WTC11 (cell line): ENCODE data around the gene ALOX15. TPM values are rescaled to one million over a fixed set of nuclear protein-coding genes. Genes with fewer than 3 reads are reported as not detected.

Source experiments
- ATAC-seq: fragments of 200-7000 bp; cut with Tn5 transposase; 2 replicates; pipeline ENCODE4 v1.10.0; 2021; ENCODE audit warnings: mild to moderate bottlenecking, moderate library complexity
- CTCF ChIA-PET: fragments of 300-600 bp; sonication (Branson Sonifier 250); formaldehyde crosslinking; loops from one replicate; lab custom pipeline; 2021; ENCODE audit warnings: antibody characterized with exemption; lab: Charles Lee
- POLR2A ChIA-PET: fragments of 350-600 bp; sonication (Branson Sonifier 250); formaldehyde crosslinking; loops from one replicate; lab custom pipeline; 2021; ENCODE audit warnings: antibody characterized with exemption; lab: Charles Lee
- DNase-seq: peaks from one replicate; pipeline ENCODE4 v3.0.0; 2021; ENCODE audit warnings: low spot score
- H3K27ac Mint-ChIP-seq: 2 replicates; pipeline ENCODE4 v1.8.0; 2021; ENCODE audit warnings: mixed read lengths
- H3K27me3 Mint-ChIP-seq: 2 replicates; pipeline ENCODE4 v1.8.0; 2021; ENCODE audit warnings: low read depth, mild to moderate bottlenecking, moderate library complexity, mixed read lengths
- H3K36me3 Mint-ChIP-seq: 2 replicates; pipeline ENCODE4 v1.8.0; 2021; ENCODE audit warnings: mixed read lengths
- H3K4me1 Mint-ChIP-seq: 2 replicates; pipeline ENCODE4 v1.8.0; 2022; ENCODE audit warnings: mixed read lengths
- H3K4me3 Mint-ChIP-seq: 2 replicates; pipeline ENCODE4 v1.8.0; 2021; ENCODE audit warnings: mild to moderate bottlenecking, moderate library complexity, mixed read lengths
- H3K9me3 Mint-ChIP-seq: 2 replicates; pipeline ENCODE4 v1.8.0; 2021; ENCODE audit warnings: mixed read lengths
- CBFB ChIP-seq: sonication (generic); formaldehyde crosslinking; IDR thresholded peaks from 2 replicates; pipeline ENCODE4 v1.8.1; 2022; ENCODE audit warnings: mild to moderate bottlenecking, low read depth, missing genetic modification reagents
- ELF4 ChIP-seq: sonication (generic); formaldehyde crosslinking; IDR thresholded peaks from 2 replicates; pipeline ENCODE4 v1.8.1; 2022; ENCODE audit warnings: low read depth, mild to moderate bottlenecking, moderate library complexity, missing genetic modification reagents
- ETV6 ChIP-seq: sonication (generic); formaldehyde crosslinking; IDR thresholded peaks from 2 replicates; pipeline ENCODE4 v1.8.1; 2022; ENCODE audit warnings: mild to moderate bottlenecking, missing genetic modification reagents
- FOXJ3 ChIP-seq: sonication (generic); formaldehyde crosslinking; IDR thresholded peaks from 2 replicates; pipeline ENCODE4 v1.9.0; 2021; ENCODE audit warnings: missing genetic modification reagents, mild to moderate bottlenecking, borderline replicate concordance
- FOXK1 ChIP-seq: sonication (generic); formaldehyde crosslinking; IDR thresholded peaks from 2 replicates; pipeline ENCODE4 v1.8.0; 2022; ENCODE audit warnings: mild to moderate bottlenecking, moderate library complexity, missing genetic modification reagents
- FOXP1 ChIP-seq: sonication (generic); formaldehyde crosslinking; IDR thresholded peaks from 2 replicates; pipeline ENCODE4 v1.8.0; 2022; ENCODE audit warnings: missing genetic modification reagents, mild to moderate bottlenecking, moderate library complexity, borderline replicate concordance
- JUN ChIP-seq: sonication (generic); formaldehyde crosslinking; IDR thresholded peaks from 2 replicates; pipeline ENCODE4 v1.8.0; 2023; ENCODE audit warnings: mild to moderate bottlenecking, missing genetic modification reagents
- NFYB ChIP-seq: sonication (generic); formaldehyde crosslinking; conservative IDR thresholded peaks from 2 replicates; pipeline ENCODE4 v1.8.0; 2022; ENCODE audit warnings: low read depth, missing genetic modification reagents
- PRRX2 ChIP-seq: fragments of 250-450 bp; sonication (Bioruptor Pico); IDR thresholded peaks from 2 replicates; pipeline ENCODE4 v1.8.0; 2021; ENCODE audit warnings: mild to moderate bottlenecking
- RELA ChIP-seq: sonication (generic); formaldehyde crosslinking; IDR thresholded peaks from 2 replicates; pipeline ENCODE4 v1.8.1; 2022; ENCODE audit warnings: missing genetic modification reagents, mild to moderate bottlenecking, borderline replicate concordance
- RORB ChIP-seq: fragments of 250-450 bp; sonication (Bioruptor Pico); IDR thresholded peaks from 2 replicates; pipeline ENCODE4 v1.9.0; 2021; ENCODE audit warnings: mild to moderate bottlenecking
- SMAD3 ChIP-seq: sonication (generic); formaldehyde crosslinking; IDR thresholded peaks from 2 replicates; pipeline ENCODE4 v1.8.0; 2022; ENCODE audit warnings: missing genetic modification reagents, mild to moderate bottlenecking, borderline replicate concordance
- ZNF219 ChIP-seq: sonication (generic); formaldehyde crosslinking; IDR thresholded peaks from 2 replicates; pipeline ENCODE4 v1.8.0; 2023; ENCODE audit warnings: missing genetic modification reagents, mild to moderate bottlenecking, borderline replicate concordance
- ZNF263 ChIP-seq: sonication (generic); formaldehyde crosslinking; IDR thresholded peaks from 2 replicates; pipeline ENCODE4 v1.8.1; 2022; ENCODE audit warnings: low read depth, mild to moderate bottlenecking, moderate library complexity, missing genetic modification reagents
- ZNF317 ChIP-seq: sonication (generic); formaldehyde crosslinking; IDR thresholded peaks from 2 replicates; pipeline ENCODE4 v1.8.1; 2023; ENCODE audit warnings: low read depth, mild to moderate bottlenecking, moderate library complexity, missing genetic modification reagents, borderline replicate concordance
- ZNF396 ChIP-seq: fragments of 250-450 bp; sonication (Bioruptor Pico); IDR thresholded peaks from 2 replicates; pipeline ENCODE4 v1.8.0; 2021; ENCODE audit warnings: mild to moderate bottlenecking, moderate library complexity, borderline replicate concordance
- ZNF416 ChIP-seq: fragments of 250-450 bp; sonication (Bioruptor Pico); IDR thresholded peaks from 2 replicates; pipeline ENCODE4 v1.9.0; 2021; ENCODE audit warnings: mild to moderate bottlenecking, inconsistent platforms
- total RNA-seq: library from RNA; stranded (reverse); gene quantifications from 3 replicates; pipeline ENCODE4 v1.2.3, GENCODE V29; 2021
- TF ChIP-seq, protein P1 (sequence below): sonication (generic); formaldehyde crosslinking; IDR thresholded peaks from 2 replicates; pipeline ENCODE4 v1.8.0; 2022; ENCODE audit warnings: missing genetic modification reagents
- TF ChIP-seq, protein P2 (sequence below): fragments of 250-450 bp; sonication (Bioruptor Pico); IDR thresholded peaks from 2 replicates; pipeline ENCODE4 v1.9.0; 2021; ENCODE audit warnings: moderate library complexity, mild to moderate bottlenecking, inconsistent platforms, borderline replicate concordance
- TF ChIP-seq, protein P3 (sequence below): sonication (generic); formaldehyde crosslinking; IDR thresholded peaks from 2 replicates; pipeline ENCODE4 v1.8.1; 2023; ENCODE audit warnings: mild to moderate bottlenecking, missing genetic modification reagents
- TF ChIP-seq, protein P4 (sequence below): fragments of 250-450 bp; sonication (Bioruptor Pico); IDR thresholded peaks from 2 replicates; pipeline ENCODE4 v1.9.0; 2021; ENCODE audit warnings: mild to moderate bottlenecking
- TF ChIP-seq, protein P5 (sequence below): sonication (generic); formaldehyde crosslinking; IDR thresholded peaks from 2 replicates; pipeline ENCODE4 v1.8.0; 2022; ENCODE audit warnings: mild to moderate bottlenecking, missing genetic modification reagents

Gene ALOX15
- total RNA-seq, 1 experiment from 2014 or later, result 0.50 TPM

DNA sequence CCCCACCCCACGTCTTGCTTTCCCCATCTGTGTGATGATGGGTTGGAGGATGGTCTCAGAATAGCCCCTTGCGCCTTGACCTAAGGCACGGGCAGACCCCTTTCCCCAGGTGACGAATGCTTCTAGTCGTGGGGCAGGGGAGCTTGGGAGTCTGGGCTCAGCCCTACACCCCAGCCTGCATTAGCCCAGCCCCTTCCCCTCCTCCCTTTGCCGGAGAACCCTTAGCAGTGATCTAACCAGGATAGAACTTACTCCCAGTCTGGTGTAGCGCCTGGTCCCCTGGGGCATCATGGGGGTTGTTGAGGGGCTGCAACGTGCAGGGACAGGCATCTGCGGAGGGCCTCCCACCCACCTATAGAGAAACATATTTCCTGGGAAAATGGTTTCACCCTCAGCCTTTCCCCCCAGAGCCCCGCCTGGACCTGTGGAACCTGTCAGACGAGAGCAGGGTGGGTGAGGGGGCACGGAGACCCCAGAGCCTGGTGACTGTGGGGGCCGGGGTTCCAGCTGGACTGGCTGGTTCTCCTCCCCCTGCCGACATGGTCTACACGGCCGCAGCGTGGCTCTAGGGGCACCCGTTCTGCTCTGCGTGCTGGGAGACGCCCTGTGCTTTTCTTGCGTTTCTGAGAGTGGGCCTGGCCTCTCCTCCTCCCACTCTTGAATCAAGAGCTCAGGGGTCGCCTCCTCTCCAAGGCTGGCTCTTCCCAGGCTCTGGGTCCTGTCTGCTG, 52.4 kb downstream of the ALOX15 start (continued):
- TF ChIP-seq ZNF219 (CRISPR knock-in tag), result no peak
- no peak for TF ChIP-seq RORB (CRISPR knock-in tag)
- TF ChIP-seq, all 79 proteins: peak for 0

DNA sequence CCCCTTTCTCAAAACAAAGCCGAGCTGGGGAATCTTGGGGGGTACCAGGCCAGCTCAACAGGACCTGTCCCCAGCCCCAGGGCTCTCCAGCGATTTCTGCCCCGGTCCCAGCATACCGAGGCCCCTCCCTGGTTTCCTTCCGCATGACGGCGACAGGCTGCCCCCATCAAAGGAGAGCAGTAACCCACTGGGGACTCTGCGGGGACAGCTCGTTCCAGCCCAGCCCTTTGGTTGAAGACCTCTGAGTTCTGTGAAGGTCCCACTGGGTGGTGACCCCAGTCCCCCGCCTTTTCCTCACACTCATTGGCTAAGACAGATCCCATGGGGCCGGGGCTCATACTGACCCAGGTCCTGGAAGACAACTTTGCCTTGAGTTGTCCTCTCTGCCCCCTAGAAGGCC, 53.1 kb downstream of the ALOX15 start:
- Mint-ChIP-seq H3K27ac (no peak overlapping the region), H3K9me3 (no peaks in the 10 kb centered on the region), H3K4me3 (no peak overlapping the region), H3K36me3 (no peaks in the 10 kb centered on the region), H3K4me1 (peaks cover 9% of the 10 kb centered on the region), H3K27me3 (peaks cover 26% of the 10 kb centered on the region)
- ChIA-PET POLR2A (no interaction called here), CTCF (interaction anchor here (0.7 to 2.9 kb wide), 4 partner anchors 10 to 167 kb away, joined by 3 to 14 read pairs (median 6); no protein-coding TSS in a partner anchor)
- TF ChIP-seq FOXP1 (CRISPR knock-in tag) (no peak), SMAD3 (CRISPR knock-in tag) (no peak), CBFB (CRISPR knock-in tag) (no peak), FOXK1 (no peak), JUN (no peak), FOXJ3 (CRISPR knock-in tag) (no peak)
- TF ChIP-seq, protein P1, sequence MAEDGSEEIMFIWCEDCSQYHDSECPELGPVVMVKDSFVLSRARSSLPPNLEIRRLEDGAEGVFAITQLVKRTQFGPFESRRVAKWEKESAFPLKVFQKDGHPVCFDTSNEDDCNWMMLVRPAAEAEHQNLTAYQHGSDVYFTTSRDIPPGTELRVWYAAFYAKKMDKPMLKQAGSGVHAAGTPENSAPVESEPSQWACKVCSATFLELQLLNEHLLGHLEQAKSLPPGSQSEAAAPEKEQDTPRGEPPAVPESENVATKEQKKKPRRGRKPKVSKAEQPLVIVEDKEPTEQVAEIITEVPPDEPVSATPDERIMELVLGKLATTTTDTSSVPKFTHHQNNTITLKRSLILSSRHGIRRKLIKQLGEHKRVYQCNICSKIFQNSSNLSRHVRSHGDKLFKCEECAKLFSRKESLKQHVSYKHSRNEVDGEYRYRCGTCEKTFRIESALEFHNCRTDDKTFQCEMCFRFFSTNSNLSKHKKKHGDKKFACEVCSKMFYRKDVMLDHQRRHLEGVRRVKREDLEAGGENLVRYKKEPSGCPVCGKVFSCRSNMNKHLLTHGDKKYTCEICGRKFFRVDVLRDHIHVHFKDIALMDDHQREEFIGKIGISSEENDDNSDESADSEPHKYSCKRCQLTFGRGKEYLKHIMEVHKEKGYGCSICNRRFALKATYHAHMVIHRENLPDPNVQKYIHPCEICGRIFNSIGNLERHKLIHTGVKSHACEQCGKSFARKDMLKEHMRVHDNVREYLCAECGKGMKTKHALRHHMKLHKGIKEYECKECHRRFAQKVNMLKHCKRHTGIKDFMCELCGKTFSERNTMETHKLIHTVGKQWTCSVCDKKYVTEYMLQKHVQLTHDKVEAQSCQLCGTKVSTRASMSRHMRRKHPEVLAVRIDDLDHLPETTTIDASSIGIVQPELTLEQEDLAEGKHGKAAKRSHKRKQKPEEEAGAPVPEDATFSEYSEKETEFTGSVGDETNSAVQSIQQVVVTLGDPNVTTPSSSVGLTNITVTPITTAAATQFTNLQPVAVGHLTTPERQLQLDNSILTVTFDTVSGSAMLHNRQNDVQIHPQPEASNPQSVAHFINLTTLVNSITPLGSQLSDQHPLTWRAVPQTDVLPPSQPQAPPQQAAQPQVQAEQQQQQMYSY (CRISPR knock-in tag), result no peak
- TF ChIP-seq, protein P2, sequence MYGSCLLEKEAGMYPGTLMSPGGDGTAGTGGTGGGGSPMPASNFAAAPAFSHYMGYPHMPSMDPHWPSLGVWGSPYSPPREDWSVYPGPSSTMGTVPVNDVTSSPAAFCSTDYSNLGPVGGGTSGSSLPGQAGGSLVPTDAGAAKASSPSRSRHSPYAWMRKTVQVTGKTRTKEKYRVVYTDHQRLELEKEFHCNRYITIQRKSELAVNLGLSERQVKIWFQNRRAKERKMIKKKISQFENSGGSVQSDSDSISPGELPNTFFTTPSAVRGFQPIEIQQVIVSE (CRISPR knock-in tag), result no peak
- TF ChIP-seq, protein P3, sequence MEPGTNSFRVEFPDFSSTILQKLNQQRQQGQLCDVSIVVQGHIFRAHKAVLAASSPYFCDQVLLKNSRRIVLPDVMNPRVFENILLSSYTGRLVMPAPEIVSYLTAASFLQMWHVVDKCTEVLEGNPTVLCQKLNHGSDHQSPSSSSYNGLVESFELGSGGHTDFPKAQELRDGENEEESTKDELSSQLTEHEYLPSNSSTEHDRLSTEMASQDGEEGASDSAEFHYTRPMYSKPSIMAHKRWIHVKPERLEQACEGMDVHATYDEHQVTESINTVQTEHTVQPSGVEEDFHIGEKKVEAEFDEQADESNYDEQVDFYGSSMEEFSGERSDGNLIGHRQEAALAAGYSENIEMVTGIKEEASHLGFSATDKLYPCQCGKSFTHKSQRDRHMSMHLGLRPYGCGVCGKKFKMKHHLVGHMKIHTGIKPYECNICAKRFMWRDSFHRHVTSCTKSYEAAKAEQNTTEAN (CRISPR knock-in tag), result no peak
- TF ChIP-seq, protein P4, sequence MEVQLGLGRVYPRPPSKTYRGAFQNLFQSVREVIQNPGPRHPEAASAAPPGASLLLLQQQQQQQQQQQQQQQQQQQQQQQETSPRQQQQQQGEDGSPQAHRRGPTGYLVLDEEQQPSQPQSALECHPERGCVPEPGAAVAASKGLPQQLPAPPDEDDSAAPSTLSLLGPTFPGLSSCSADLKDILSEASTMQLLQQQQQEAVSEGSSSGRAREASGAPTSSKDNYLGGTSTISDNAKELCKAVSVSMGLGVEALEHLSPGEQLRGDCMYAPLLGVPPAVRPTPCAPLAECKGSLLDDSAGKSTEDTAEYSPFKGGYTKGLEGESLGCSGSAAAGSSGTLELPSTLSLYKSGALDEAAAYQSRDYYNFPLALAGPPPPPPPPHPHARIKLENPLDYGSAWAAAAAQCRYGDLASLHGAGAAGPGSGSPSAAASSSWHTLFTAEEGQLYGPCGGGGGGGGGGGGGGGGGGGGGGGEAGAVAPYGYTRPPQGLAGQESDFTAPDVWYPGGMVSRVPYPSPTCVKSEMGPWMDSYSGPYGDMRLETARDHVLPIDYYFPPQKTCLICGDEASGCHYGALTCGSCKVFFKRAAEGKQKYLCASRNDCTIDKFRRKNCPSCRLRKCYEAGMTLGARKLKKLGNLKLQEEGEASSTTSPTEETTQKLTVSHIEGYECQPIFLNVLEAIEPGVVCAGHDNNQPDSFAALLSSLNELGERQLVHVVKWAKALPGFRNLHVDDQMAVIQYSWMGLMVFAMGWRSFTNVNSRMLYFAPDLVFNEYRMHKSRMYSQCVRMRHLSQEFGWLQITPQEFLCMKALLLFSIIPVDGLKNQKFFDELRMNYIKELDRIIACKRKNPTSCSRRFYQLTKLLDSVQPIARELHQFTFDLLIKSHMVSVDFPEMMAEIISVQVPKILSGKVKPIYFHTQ (CRISPR knock-in tag), result no peak
- DNase-seq (no peak), ATAC-seq (no peak)

DNA sequence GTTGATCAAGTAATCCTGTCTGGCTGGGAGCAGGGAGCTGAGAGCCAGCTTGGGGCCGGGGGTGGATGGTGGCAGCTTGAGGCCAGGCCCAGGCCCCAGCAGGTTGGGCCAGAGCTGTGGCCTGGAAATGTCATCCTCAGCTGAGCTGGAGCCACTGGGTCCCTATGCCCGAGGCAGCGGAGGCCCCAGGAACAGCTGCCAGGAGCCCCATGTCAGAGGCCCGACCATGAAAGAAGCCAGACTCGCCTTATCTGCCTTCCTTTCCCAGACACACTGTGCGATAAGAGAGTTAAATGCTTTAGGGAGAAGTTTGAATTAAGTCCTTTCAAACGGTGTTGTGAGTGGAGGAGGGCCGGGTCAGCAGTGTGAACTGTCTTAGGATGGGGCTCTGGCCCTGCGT, 53.7 kb downstream of the ALOX15 start:
- H3K36me3 Mint-ChIP-seq, result no peaks in the 10 kb centered on the region
- TF ChIP-seq ZNF263 (CRISPR knock-in tag), result no peak
- TF ChIP-seq NFYB (CRISPR knock-in tag), result no peak
- TF ChIP-seq ZNF317 (CRISPR knock-in tag), result no peak
- no peak for TF ChIP-seq CBFB (CRISPR knock-in tag)
- TF ChIP-seq ETV6 (CRISPR knock-in tag), result no peak
- TF ChIP-seq RELA (CRISPR knock-in tag), result no peak
- no peak for TF ChIP-seq ELF4 (CRISPR knock-in tag)
- TF ChIP-seq, protein P5, sequence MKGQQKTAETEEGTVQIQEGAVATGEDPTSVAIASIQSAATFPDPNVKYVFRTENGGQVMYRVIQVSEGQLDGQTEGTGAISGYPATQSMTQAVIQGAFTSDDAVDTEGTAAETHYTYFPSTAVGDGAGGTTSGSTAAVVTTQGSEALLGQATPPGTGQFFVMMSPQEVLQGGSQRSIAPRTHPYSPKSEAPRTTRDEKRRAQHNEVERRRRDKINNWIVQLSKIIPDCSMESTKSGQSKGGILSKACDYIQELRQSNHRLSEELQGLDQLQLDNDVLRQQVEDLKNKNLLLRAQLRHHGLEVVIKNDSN, result no peak
- no peak for TF ChIP-seq ZNF396
- TF ChIP-seq ZNF416 (CRISPR knock-in tag), result no peak
- no peak for TF ChIP-seq FOXK1
- TF ChIP-seq ZNF219 (CRISPR knock-in tag), result no peak
- no peak for TF ChIP-seq PRRX2 (CRISPR knock-in tag)

More for the DNA sequence above, 53.7 kb downstream of the ALOX15 start:
- POLR2A ChIA-PET, result no interaction called here
- no peak for DNase-seq
- Mint-ChIP-seq H3K4me3 (no peak overlapping the region), H3K27me3 (peaks cover 32% of the 10 kb centered on the region), H3K9me3 (no peaks in the 10 kb centered on the region), H3K27ac (no peak overlapping the region), H3K4me1 (peaks cover 9% of the 10 kb centered on the region)
- ATAC-seq, result no peak
- CTCF ChIA-PET, result interaction anchor here (1.3 to 2.9 kb wide), 2 partner anchors 21 to 37 kb away, joined by 7 to 14 read pairs; no protein-coding TSS in a partner anchor
